NT2/D1 (cell line): ENCODE results near the gene TBC1D9.

Experiments used
- YY1 ChIP-seq: IDR thresholded peaks from 2 replicates; pipeline ENCODE4 v1.6.1; 2011; ENCODE audit not compliant: insufficient read length, insufficient read depth
- ZNF274 ChIP-seq: IDR thresholded peaks from 2 replicates; pipeline ENCODE4 v1.6.1; 2011; ENCODE audit warnings: mild to moderate bottlenecking, low read depth, low read length

- TF ChIP-seq ZNF274, result no peak
- TF ChIP-seq YY1, result no peak
These were observed 339 bp downstream of the TBC1D9 start for GRCh38 chr4:140755774-140756318.
